Measurements from ENCODE around the gene AGAP1. TPM values are rescaled to one million over a fixed set of nuclear protein-coding genes. Genes with fewer than 3 reads are reported as not detected.
"Not testable (repeated sequence)": the region's sequence is repeated elsewhere in the genome, so short reads cannot be mapped to it uniquely, and the experiment has no call there.

Gene AGAP1
- polyA plus RNA-seq, 4 donors: 20.2 to 21.2 (median 20.3) TPM

GRCh38 chr2:236057375-236057774 lies 563.5 kb downstream of the AGAP1 start:
- DNase-seq (ENCODE audit: low read depth in 4 of 4, low spot score in 3 of 4): no peak

GRCh38 chr2:236061497-236061896 lies 567.7 kb downstream of the AGAP1 start:
- DNase-seq (ENCODE audit: low read depth in 4 of 4, low spot score in 3 of 4): no peak

GRCh38 chr2:236061899-236062298 lies 568.1 kb downstream of the AGAP1 start:
- no peak for DNase-seq (ENCODE audit: low read depth in 4 of 4, low spot score in 3 of 4)

- not testable (repeated sequence) for DNase-seq (ENCODE audit: low read depth in 4 of 4, low spot score in 3 of 4)
Measured at GRCh38 chr2:236062806-236063205, 569.0 kb downstream of the AGAP1 start.

- no peak for DNase-seq (ENCODE audit: low read depth in 4 of 4, low spot score in 3 of 4)
Measured at GRCh38 chr2:236063994-236064393, 570.2 kb downstream of the AGAP1 start.

- no peak for DNase-seq (ENCODE audit: low read depth in 4 of 4, low spot score in 3 of 4)
Measured at GRCh38 chr2:236065314-236066160, 571.7 kb downstream of the AGAP1 start.

GRCh38 chr2:236070236-236070635 lies 576.4 kb downstream of the AGAP1 start:
- DNase-seq (ENCODE audit: low read depth in 4 of 4, low spot score in 3 of 4): no peak

GRCh38 chr2:236073246-236073645 lies 579.4 kb downstream of the AGAP1 start:
- no peak for DNase-seq (ENCODE audit: low read depth in 4 of 4, low spot score in 3 of 4)

- no peak for DNase-seq (ENCODE audit: low read depth in 4 of 4, low spot score in 3 of 4)
Measured at GRCh38 chr2:236073867-236074655, 580.2 kb downstream of the AGAP1 start.

GRCh38 chr2:236075802-236076201 lies 582.0 kb downstream of the AGAP1 start:
- no peak for DNase-seq (ENCODE audit: low read depth in 4 of 4, low spot score in 3 of 4)

GRCh38 chr2:236078297-236079255 lies 584.7 kb downstream of the AGAP1 start:
- no peak for DNase-seq (ENCODE audit: low read depth in 4 of 4, low spot score in 3 of 4)

GRCh38 chr2:236080412-236080811 lies 586.6 kb downstream of the AGAP1 start:
- no peak for DNase-seq (ENCODE audit: low read depth in 4 of 4, low spot score in 3 of 4)

- DNase-seq (ENCODE audit: low read depth in 4 of 4, low spot score in 3 of 4): no peak
Measured at GRCh38 chr2:236081171-236081570, 587.3 kb downstream of the AGAP1 start.

- DNase-seq (ENCODE audit: low read depth in 4 of 4, low spot score in 3 of 4): no peak
Measured at GRCh38 chr2:236082061-236082460, 588.2 kb downstream of the AGAP1 start.

GRCh38 chr2:236083934-236084333 lies 590.1 kb downstream of the AGAP1 start:
- no peak for DNase-seq (ENCODE audit: low read depth in 4 of 4, low spot score in 3 of 4)

- no peak for DNase-seq (ENCODE audit: low read depth in 4 of 4, low spot score in 3 of 4)
Measured at GRCh38 chr2:236085211-236085610, 591.4 kb downstream of the AGAP1 start.

- no peak for DNase-seq (ENCODE audit: low read depth in 4 of 4, low spot score in 3 of 4)
Measured at GRCh38 chr2:236085647-236086046, 591.8 kb downstream of the AGAP1 start.

- no peak for DNase-seq (ENCODE audit: low read depth in 4 of 4, low spot score in 3 of 4)
Measured at GRCh38 chr2:236086403-236086970, 592.6 kb downstream of the AGAP1 start.

- DNase-seq (ENCODE audit: low read depth in 4 of 4, low spot score in 3 of 4): no peak
Measured at GRCh38 chr2:236086971-236087465, 593.2 kb downstream of the AGAP1 start.
